Nephron (organoid): ENCODE data around the gene SMARCAL1.

Source experiments
- H3K27ac Mint-ChIP-seq, 3 experiments: 2 replicates each; pipeline ENCODE4 v1.8.0; 2020; ENCODE audit warnings: mixed read lengths in 3 of 3, mild to moderate bottlenecking in 2 of 3, moderate library complexity in 1 of 3
- H3K27me3 Mint-ChIP-seq: 2 replicates; pipeline ENCODE4 v1.8.0; 2021; ENCODE audit warnings: low read depth, mild to moderate bottlenecking, moderate library complexity, mixed read lengths
- H3K36me3 Mint-ChIP-seq: 2 replicates; pipeline ENCODE4 v1.8.0; 2020; ENCODE audit warnings: low read depth, mixed read lengths
- H3K4me1 Mint-ChIP-seq: 2 replicates; pipeline ENCODE4 v1.8.0; 2020; ENCODE audit warnings: mixed read lengths
- H3K4me3 Mint-ChIP-seq, 3 experiments: 2 replicates each; pipeline ENCODE4 v1.8.0; 2020; ENCODE audit warnings: mild to moderate bottlenecking in 3 of 3, mixed read lengths in 3 of 3, moderate library complexity in 2 of 3
- H3K9me3 Mint-ChIP-seq: 2 replicates; pipeline ENCODE4 v1.8.0; 2020; ENCODE audit warnings: mixed read lengths
- TF ChIP-seq, protein P1 (sequence below), 3 experiments: fragments of 200-600 bp; sonication (generic); IDR thresholded peaks; one replicate each; pipeline ENCODE4 v1.5.0; 2021; ENCODE audit warnings: antibody characterized with exemption in 3 of 3; ENCODE audit not compliant: unreplicated experiment in 3 of 3

SMARCAL1 gene

DNA sequence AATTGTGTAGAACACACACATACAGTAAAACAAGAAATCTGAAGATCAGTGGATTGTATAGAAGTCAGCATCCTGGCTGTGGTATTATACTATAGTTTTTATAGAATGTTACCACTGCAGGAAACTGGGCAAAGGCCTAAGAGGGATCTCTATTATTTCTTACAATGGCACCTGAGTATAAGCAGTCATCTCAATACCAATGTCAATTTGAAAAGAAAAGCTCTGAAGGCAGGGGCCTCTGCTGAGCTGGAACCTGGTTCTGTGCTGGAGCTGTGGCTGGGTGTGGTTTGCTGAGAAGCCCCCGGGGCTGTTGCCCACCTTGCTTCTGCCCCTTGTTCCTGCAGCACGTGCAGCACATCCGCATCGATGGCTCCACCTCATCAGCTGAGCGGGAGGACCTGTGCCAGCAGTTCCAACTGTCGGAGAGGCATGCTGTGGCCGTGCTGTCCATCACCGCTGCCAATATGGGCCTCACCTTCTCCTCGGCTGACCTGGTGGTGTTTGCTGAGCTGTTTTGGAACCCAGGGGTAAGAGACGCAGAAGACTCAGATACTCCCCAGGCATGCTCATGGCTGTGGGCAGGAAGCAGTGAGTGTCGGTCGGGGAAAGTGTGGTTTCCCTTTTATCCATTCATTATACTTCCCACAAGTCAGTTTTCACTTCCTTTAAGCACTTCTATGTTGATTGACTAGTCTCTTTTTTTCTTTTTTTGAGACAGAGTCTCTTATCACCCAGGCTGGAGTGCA, 62.8 kb downstream of the SMARCAL1 start:
- H3K27me3 Mint-ChIP-seq = no peaks in the 10 kb centered on the region
- H3K4me3 Mint-ChIP-seq = no peak overlapping the region
- TF ChIP-seq, protein P1, sequence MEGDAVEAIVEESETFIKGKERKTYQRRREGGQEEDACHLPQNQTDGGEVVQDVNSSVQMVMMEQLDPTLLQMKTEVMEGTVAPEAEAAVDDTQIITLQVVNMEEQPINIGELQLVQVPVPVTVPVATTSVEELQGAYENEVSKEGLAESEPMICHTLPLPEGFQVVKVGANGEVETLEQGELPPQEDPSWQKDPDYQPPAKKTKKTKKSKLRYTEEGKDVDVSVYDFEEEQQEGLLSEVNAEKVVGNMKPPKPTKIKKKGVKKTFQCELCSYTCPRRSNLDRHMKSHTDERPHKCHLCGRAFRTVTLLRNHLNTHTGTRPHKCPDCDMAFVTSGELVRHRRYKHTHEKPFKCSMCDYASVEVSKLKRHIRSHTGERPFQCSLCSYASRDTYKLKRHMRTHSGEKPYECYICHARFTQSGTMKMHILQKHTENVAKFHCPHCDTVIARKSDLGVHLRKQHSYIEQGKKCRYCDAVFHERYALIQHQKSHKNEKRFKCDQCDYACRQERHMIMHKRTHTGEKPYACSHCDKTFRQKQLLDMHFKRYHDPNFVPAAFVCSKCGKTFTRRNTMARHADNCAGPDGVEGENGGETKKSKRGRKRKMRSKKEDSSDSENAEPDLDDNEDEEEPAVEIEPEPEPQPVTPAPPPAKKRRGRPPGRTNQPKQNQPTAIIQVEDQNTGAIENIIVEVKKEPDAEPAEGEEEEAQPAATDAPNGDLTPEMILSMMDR (IDR thresholded peaks at IDR 0.05; ENCODE audit: unreplicated experiment in 3 of 3) = no peak
- H3K9me3 Mint-ChIP-seq = no peaks in the 10 kb centered on the region
- H3K4me1 Mint-ChIP-seq = no peaks in the 10 kb centered on the region
- H3K27ac Mint-ChIP-seq = no peak overlapping the region
- H3K36me3 Mint-ChIP-seq = peaks cover 43% of the 10 kb centered on the region

DNA sequence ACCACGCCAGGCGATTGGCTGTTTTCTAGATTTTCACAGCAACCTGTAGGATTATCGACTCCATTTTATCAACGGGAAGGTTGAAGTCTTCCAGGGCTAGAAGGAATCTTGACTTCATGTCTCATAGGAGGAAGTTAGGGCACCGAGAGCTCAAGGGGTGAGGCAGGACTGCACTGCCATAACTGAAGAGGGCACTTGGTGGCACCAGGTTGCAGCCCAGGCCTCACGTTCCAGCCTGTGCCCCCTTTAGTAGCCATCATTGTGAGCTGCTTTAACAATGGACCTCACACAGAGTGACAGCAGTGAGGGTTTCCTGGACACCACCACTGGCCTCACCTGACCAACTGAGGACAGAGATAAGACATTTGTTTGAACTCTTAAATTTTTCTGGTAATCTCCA, 63.5 kb downstream of the SMARCAL1 start:
- H3K27ac Mint-ChIP-seq = no peak overlapping the region

DNA sequence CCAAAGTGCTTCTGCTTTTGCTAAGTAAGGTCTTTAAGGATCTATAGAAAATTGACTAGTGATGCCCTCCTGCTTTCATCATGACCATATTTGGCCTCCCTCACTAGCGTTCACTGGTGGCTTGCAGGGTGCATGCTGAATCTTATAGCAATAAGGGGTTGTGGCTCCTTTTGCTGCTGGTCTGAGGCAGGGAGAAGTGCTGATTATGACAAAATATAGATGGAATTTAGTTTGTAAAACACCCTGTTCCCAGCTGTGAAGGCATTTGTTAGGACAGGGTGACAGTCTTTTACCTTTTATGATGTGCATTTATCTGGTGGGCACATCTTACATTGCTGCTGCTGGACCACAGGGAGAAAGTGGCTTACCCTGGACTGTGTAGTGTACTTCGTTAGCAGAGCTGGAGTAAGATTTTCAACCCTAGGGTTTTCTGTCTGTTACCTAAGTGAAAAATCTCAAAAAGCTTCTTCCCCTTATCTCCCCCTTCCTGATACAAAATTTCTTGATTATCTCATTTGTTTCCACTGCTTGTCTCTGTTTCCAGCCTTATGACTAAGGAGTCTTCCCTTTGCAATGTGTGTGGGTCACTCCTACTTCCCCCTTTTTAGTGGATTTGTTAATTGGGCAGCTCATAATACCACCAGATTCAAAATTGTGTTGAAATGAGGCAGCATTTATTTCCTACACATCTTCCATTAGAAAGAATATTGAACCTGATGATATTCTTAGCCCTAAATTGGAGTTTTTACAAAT, 65.2 kb downstream of the SMARCAL1 start:
- Mint-ChIP-seq H3K9me3 (no peaks in the 10 kb centered on the region), H3K27ac (no peak overlapping the region), H3K27me3 (no peaks in the 10 kb centered on the region), H3K4me3 (no peak overlapping the region), H3K4me1 (no peaks in the 10 kb centered on the region), H3K36me3 (peaks cover 58% of the 10 kb centered on the region)
- TF ChIP-seq, protein P1 (IDR thresholded peaks at IDR 0.05; ENCODE audit: unreplicated experiment in 3 of 3) = no peak

More for the DNA sequence above, 63.5 kb downstream of the SMARCAL1 start:
- H3K4me3 Mint-ChIP-seq = no peak overlapping the region
- peaks cover 49% of the 10 kb centered on the region for H3K36me3 Mint-ChIP-seq
- H3K4me1 Mint-ChIP-seq = no peaks in the 10 kb centered on the region
- TF ChIP-seq, protein P1 (IDR thresholded peaks at IDR 0.05; ENCODE audit: unreplicated experiment in 3 of 3) = no peak
- no peaks in the 10 kb centered on the region for H3K27me3 Mint-ChIP-seq
- H3K9me3 Mint-ChIP-seq = no peaks in the 10 kb centered on the region

DNA sequence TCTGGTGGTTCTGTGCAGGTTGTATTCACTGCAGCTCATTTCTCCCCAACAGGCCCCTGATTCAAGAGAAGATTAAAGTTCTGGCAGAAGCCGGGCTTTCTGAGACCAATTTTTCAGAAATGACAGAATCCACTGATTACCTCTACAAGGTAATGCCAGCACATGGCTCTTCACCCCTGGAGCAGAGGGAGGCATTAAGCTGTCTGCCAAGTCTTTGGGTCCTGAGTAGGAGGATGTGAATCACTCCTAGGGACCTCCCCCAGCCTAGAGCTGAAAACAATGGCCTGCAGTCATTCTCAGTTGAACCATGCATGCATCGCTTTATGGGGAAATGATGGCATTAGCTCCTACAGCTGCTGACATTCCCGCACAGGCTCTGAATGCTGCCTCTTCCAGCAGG, 65.9 kb downstream of the SMARCAL1 start:
- Mint-ChIP-seq H3K9me3 (no peaks in the 10 kb centered on the region), H3K4me3 (no peak overlapping the region), H3K36me3 (peaks cover 65% of the 10 kb centered on the region), H3K27ac (no peak overlapping the region), H3K27me3 (no peaks in the 10 kb centered on the region), H3K4me1 (no peaks in the 10 kb centered on the region)
- TF ChIP-seq, protein P1 (IDR thresholded peaks at IDR 0.05; ENCODE audit: unreplicated experiment in 3 of 3) = no peak

DNA sequence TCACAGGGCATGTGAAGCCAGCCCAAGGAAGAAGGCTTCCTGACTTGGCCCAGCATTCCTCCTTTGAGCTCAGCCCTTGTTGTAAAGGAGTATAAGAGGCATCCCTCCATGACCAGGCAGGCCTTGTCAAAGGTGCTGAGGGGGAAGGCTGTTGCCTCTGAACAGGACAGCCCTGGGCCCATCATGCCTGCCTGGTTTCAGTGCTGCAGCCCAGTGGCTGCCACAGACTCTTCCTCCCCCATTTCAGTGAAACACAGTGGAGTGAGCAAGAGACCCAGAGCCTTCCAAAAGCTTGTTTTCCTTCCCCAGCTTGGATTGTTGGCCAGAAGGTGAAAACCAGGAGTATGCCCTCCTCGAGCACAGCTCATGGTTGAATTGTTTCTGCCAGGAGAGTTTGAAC, 66.5 kb downstream of the SMARCAL1 start:
- TF ChIP-seq, protein P1 (IDR thresholded peaks at IDR 0.05; ENCODE audit: unreplicated experiment in 3 of 3) = no peak
- no peak overlapping the region for H3K4me3 Mint-ChIP-seq
- no peaks in the 10 kb centered on the region for H3K9me3 Mint-ChIP-seq
- H3K27ac Mint-ChIP-seq = no peak overlapping the region
- H3K36me3 Mint-ChIP-seq = peaks cover 65% of the 10 kb centered on the region
- H3K27me3 Mint-ChIP-seq = no peaks in the 10 kb centered on the region
- H3K4me1 Mint-ChIP-seq = no peaks in the 10 kb centered on the region
